HG02798 (cell line): ENCODE results near the gene ZBTB16.

ENCODE experiments used
- ATAC-seq: cut with Tn5 transposase; IDR thresholded peaks from one replicate; pipeline ENCODE4 v1.9.1; 2021; ENCODE audit warnings: mild to moderate bottlenecking; ENCODE audit not compliant: unreplicated experiment, poor library complexity

ZBTB16 gene

GRCh38 chr11:114124601-114125144, 65.2 kb downstream of the ZBTB16 start:
- no peak for ATAC-seq

DNA sequence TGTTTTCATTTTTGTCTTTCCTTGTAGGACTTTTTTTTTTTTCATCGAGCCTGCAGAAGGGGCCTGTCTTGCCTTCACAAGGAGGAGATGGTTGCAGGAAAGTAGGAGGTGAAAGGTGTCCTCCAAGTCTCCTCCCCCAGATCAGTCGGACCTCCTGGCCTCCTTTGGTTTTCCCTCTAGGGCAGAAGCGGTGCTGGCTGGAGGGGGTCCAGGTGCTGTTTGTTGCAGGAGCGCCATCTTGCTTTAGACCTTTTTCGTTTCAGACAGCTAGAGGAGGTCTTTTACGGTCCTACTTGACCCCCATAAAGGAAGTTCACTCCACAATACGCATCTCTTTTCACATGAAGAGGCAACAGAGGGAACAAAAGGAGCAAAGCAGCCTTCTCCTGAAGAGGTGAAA, 66.0 kb downstream of the ZBTB16 start:
- no peak for ATAC-seq

GRCh38 chr11:114125959-114126358, 66.4 kb downstream of the ZBTB16 start:
- ATAC-seq = no peak

GRCh38 chr11:114128399-114128798, 68.9 kb downstream of the ZBTB16 start:
- no peak for ATAC-seq

- no peak for ATAC-seq
Measured at GRCh38 chr11:114129142-114129541, 69.6 kb downstream of the ZBTB16 start.

DNA sequence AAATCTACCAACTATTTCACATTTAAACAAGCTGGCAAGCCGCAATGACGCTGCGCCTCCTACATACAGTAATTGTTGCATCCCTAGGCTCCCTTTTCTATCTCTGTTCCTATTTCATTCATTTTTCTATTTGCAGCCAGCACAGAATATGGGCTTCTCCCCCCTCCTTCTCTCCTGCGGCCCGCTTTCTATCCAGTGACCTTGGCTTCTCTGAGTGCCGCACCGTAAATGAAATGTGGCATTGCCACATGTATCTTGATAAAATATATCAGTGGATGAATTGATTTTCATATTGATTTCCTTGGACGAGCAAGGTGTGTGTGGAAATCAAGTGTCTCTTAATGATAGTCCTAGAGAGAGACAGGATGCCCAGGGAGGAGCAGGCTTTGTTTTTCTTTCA, 70.2 kb downstream of the ZBTB16 start:
- ATAC-seq = no peak

DNA sequence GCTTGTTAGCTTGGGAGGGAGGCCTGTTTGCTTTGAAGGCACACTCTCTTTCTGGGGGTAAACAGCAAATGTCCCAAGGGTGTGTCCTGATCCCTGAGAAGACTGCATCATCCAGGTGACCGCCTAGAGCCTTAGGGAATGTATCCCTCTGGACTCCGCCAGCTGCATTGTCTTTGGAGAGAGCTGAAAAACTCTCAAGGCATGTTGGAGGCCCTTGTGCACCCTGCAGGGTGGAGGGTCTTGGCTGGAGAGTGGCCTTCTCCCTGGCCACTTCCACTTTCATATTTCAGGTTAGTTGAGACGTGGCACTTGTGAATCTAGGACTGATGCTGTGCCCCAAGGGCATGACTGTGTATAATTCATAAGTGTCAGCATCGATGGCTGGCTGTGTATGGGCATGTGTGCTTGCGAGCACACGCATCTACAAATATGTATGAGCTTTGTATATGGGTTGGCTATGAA, 70.6 kb downstream of the ZBTB16 start:
- no peak for ATAC-seq

DNA sequence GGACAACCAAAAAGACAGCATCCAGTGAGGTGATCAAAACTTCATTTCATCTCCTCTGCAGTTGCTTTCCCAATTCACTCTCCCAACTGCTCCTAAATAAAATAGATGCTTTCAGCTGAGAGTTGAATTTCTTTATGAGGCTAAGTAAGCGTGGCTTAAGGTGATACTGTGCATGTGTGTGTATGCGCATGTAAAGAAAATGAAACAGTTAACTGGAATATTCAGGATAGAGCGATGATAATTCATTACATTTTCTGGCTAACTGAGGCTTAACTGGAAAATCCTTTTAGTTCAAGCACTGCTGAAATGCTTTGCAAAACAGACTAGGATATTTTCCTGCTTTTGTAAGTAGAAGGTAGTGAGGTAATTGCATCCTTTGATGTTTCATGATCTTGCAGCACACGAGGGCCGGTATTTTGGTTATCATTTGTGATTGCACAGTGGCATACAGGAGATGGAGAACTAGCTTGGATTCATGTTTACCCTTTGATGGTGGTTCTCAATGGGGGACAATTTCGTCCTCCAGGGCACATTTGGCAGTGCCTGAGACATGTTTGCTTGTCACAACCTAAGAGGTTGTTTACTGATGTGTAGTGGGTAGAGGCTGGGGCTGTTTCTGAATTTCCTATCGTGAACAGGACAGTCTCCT, 71.2 kb downstream of the ZBTB16 start:
- no peak for ATAC-seq

DNA sequence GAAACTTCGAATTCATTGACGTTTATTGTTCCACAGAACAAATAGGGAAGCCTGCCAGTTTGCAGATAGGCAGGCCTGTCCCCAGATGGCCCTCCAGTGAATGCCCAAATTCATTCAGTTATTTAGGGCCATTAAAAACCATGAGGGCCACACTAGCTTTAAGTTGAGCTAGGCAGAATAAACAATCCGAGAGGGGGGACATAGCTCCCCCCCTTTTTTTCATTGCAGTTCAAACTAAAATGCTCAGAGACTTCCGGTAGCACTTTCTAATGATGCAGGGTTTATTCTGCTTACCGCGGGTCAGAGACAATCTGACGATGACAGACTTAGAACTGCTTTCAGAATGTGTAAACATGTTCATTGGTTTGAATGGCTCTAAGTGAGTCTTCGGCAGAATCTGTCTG, 72.0 kb downstream of the ZBTB16 start:
- no peak for ATAC-seq

GRCh38 chr11:114132417-114132816, 72.9 kb downstream of the ZBTB16 start:
- ATAC-seq = no peak

- ATAC-seq = no peak
Measured at GRCh38 chr11:114132944-114133394, 73.5 kb downstream of the ZBTB16 start.

DNA sequence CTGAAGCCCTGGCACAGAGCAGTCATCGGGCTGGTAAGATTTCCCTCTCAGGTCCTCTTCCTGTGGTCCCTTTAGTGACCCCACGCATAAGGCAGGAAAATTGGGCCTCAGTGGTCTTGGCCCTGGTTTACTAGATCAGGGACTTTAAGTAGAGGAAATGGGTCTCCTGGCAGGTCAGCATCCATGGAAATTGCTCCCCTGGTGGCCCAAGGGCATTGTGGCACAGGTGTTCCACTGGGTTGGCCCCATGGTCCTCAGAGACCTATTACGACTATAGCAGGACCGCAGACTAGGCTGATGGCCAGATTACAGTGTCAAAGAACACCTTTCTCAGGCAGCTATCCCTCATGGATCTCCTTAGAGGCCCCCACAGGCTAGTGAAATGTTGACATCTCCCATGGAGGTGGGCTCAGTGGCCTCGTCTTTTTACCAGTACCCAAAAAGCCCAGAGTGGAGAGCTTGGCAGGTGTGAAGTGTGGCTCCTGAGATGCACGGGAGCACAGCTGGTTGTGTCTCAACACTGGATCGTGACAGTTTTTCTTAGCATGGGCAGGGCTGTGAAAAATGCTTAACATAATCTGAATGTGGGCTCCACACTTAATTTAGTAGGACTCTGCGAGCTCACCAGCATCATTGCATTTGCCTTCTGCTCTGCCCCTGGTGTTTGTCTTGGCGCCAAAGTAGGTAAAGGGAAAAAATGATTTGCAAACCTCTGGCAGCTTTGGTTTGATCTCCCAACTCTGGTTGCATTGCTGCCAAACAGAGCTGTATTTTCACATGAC, 74.2 kb downstream of the ZBTB16 start:
- no peak for ATAC-seq

- ATAC-seq = no peak
Measured at GRCh38 chr11:114134870-114135269, 75.4 kb downstream of the ZBTB16 start.

DNA sequence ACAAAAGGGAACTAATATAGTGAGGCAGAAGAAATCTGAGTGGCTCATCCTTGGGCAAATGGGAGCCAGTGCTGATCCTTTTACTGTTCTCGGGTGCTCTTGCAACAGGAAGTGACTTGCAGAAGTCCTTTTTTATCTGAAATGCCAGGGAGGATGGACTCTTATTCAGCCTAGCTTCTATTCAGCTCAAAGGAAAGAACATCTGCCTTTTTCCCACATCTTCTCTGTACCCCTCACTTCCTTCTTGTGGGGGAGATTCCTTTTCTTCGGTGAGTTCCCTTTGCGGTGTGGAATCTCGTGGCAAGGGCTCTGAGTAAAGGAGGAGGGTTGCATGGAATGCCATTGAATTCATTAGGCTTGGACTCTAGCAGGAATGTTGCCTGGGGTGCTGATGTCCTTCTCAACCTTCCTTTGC, 76.2 kb downstream of the ZBTB16 start:
- ATAC-seq = no peak

GRCh38 chr11:114136686-114137640, 77.5 kb downstream of the ZBTB16 start:
- no peak for ATAC-seq

GRCh38 chr11:114137838-114138237, 78.3 kb downstream of the ZBTB16 start:
- ATAC-seq = no peak

DNA sequence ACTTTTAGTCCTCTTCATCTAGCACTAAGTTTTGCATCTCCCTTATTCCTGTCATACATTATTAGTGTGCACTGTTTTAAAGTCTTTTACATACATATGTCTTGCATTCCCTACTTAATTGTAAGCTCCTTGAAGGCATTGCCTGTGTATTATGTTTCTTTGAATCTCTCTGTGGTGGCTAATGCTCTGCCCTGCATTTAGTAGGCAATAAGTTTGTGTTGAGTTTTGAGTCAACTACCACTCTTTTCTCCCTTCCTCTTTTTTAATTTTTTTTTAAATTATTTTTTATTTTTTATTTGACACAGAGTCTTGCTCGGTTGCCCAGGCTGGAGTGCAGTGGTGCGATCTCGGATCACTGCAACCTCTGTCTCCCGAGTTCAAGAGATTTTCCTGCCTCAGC, 78.9 kb downstream of the ZBTB16 start:
- no peak for ATAC-seq

- ATAC-seq = no peak
Measured at GRCh38 chr11:114140826-114141225, 81.3 kb downstream of the ZBTB16 start.

- no peak for ATAC-seq
Measured at GRCh38 chr11:114141863-114142580, 82.5 kb downstream of the ZBTB16 start.

DNA sequence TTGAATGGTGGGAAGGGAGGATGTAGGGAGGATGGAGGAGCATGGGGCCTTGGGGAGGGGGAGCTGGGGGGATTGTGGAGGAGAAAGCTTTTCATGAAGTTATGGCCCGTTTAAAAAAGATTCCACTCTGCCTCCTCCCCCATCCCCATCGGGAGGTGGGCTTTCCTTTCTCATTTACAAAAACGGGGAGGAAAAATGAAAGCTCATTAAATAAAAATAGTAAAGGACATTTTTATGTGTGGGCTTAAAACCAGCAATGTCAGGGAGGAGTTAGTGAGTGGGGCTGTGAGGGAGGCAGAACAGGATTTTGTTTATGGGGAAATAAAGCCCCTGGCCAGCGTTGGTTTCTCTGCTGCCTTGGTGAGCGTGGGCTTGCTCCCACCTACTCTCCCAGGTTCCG, 83.2 kb downstream of the ZBTB16 start:
- no peak for ATAC-seq
